GM12878 (cell line): ENCODE data around the gene ANK3. TPM values are rescaled to one million over a fixed set of nuclear protein-coding genes. Genes with fewer than 3 reads are reported as not detected.

ENCODE experiments used
- ATAC-seq: fragments of 200-7000 bp; cut with Tn5 transposase; 3 replicates; pipeline ENCODE4 v1.9.1; 2020; ENCODE audit warnings: mild to moderate bottlenecking, moderate library complexity
- BruUV-seq: library from RNA; stranded (reverse); fragments of 400-500 nt; replicated peaks from 2 replicates; lab custom pipeline; 2021; lab: Mats Ljungman, UMichigan
- CTCF ChIA-PET: fragments of 300-600 bp; sonication (Branson Sonifier 250); formaldehyde crosslinking; extraction: SDS; loops from one replicate; lab custom pipeline; 2021; ENCODE audit warnings: inconsistent platforms; lab: Yijun Ruan, JAX
- POLR2A ChIA-PET: fragments of 350-600 bp; formaldehyde crosslinking; extraction: SDS; loops from one replicate; lab custom pipeline; 2021; ENCODE audit warnings: inconsistent platforms; lab: Charles Lee
- RAD21 ChIA-PET: fragments of 300-600 bp; sonication (Branson Sonifier 250); formaldehyde crosslinking; loops from one replicate; lab custom pipeline; 2023; ENCODE audit warnings: antibody characterized with exemption; ENCODE audit not compliant: unreplicated experiment; lab: Charles Lee
- SMC1A ChIA-PET: fragments of 300-600 bp; sonication (Branson Sonifier 250); formaldehyde crosslinking; loops from one replicate; lab custom pipeline; 2023; ENCODE audit not compliant: unreplicated experiment, uncharacterized antibody; lab: Charles Lee
- DNase-seq: peaks from one replicate; pipeline ENCODE4 v3.0.0-alpha.2; 2011; ENCODE audit warnings: low read depth, low spot score
- FAIRE-seq: peaks from 3 replicates; lab custom pipeline; 2011; peaks lifted over from hg19 to GRCh38; lab: Jason Lieb, UNC
- H2AFZ ChIP-seq: 2 replicates; pipeline ENCODE4 v1.6.0; 2011; ENCODE audit warnings: low read depth, low read length, control low read depth; ENCODE audit not compliant: control insufficient read depth
- H3K27ac ChIP-seq: 2 replicates; pipeline ENCODE4 v1.5.1; 2011; ENCODE audit warnings: control low read depth; ENCODE audit not compliant: control insufficient read depth, insufficient read depth
- H3K27me3 ChIP-seq, 2 experiments: replicated peaks in 1 of 2; 2 replicates each; pipeline versions ENCODE4 v1.6.0 to v1.6.1; 2011; ENCODE audit warnings: low read length in 1 of 2; ENCODE audit not compliant: control insufficient read depth in 2 of 2, insufficient read depth in 2 of 2
- H3K36me3 ChIP-seq, 2 experiments: 2 replicates each; pipeline ENCODE4 v1.5.1; 2011; ENCODE audit warnings: low read length in 1 of 2; ENCODE audit not compliant: control insufficient read depth in 2 of 2, insufficient read depth in 2 of 2
- H3K4me1 ChIP-seq: 2 replicates; pipeline ENCODE4 v1.6.1; 2011; ENCODE audit warnings: mild to moderate bottlenecking, low read length, moderate library complexity, mixed read lengths; ENCODE audit not compliant: control insufficient read depth, insufficient read depth
- H3K4me2 ChIP-seq: 2 replicates; pipeline ENCODE4 v1.6.0; 2011; ENCODE audit warnings: control low read depth; ENCODE audit not compliant: control insufficient read depth, insufficient read depth
- H3K4me3 ChIP-seq: fragments of 200-600 bp; sonication (generic); 2 replicates; pipeline ENCODE4 v1.5.1; 2016
- H3K79me2 ChIP-seq: 2 replicates; pipeline ENCODE4 v1.6.0; 2011; ENCODE audit warnings: low read length; ENCODE audit not compliant: control insufficient read depth, insufficient read depth
- H3K9ac ChIP-seq: 2 replicates; pipeline ENCODE4 v1.8.0; 2011; ENCODE audit warnings: low read length, control low read depth, mixed read lengths; ENCODE audit not compliant: control insufficient read depth, insufficient read depth
- H3K9me3 ChIP-seq: replicated peaks from 3 replicates; pipeline ENCODE4 v1.5.1; 2011; ENCODE audit warnings: mild to moderate bottlenecking, low read length; ENCODE audit not compliant: control insufficient read depth, insufficient read depth
- H4K20me1 ChIP-seq: 2 replicates; pipeline ENCODE4 v1.6.0; 2011; ENCODE audit not compliant: control insufficient read depth, insufficient read depth
- KAT2A ChIP-seq: conservative IDR thresholded peaks from 2 replicates; pipeline ENCODE4 v1.6.1; 2011; ENCODE audit warnings: low read depth, low read length; ENCODE audit not compliant: control insufficient read depth
- POLR2AphosphoS2 ChIP-seq: IDR thresholded peaks from 2 replicates; pipeline ENCODE4 v1.6.1; 2011; ENCODE audit warnings: low read depth, mild to moderate bottlenecking, low read length, improper control_type of control experiment, moderate library complexity
- POU2F2 ChIP-seq: IDR thresholded peaks from 3 replicates; pipeline ENCODE4 v1.6.1; 2011; ENCODE audit warnings: low read depth, mild to moderate bottlenecking, low read length, borderline replicate concordance
- RB1 ChIP-seq: fragments of 450-650 bp; formaldehyde crosslinking; IDR thresholded peaks from 2 replicates; pipeline ENCODE4 v1.6.1; 2017; ENCODE audit warnings: mild to moderate bottlenecking, borderline replicate concordance
- TARDBP ChIP-seq: IDR thresholded peaks from 2 replicates; pipeline ENCODE4 v1.6.1; 2016; ENCODE audit warnings: borderline replicate concordance
- TBL1XR1 ChIP-seq: IDR thresholded peaks from 2 replicates; pipeline ENCODE4 v1.6.1; 2012; ENCODE audit warnings: low read depth, low read length, improper control_type of control experiment
- WGBS: methylation state at CpG from one replicate; pipeline ENCODE4 v1.1.6; 2016; ENCODE audit warnings: low lambda C conversion rate; ENCODE audit not compliant: insufficient replicate concordance, insufficient coverage; ENCODE audit errors: missing lambda C conversion rate; 5-methylcytosine and 5-hydroxymethylcytosine counted together
- in situ Hi-C: fragments of 300-500 bp; cut with MboI; formaldehyde crosslinking; loops from 9 replicates; pipeline ENCODE4 v1.14.3; 2018; ENCODE audit warnings: mixed read lengths
- intact Hi-C: fragments of 100-400 bp; cut with micrococcal nuclease; formaldehyde crosslinking; loops from one replicate; pipeline ENCODE4 v1.14.2; 2022; ENCODE audit not compliant: unreplicated experiment
- polyA plus RNA-seq, 11 experiments: library from polyadenylated mRNA; depleted of rRNA in 4 of 11; unstranded in 6 of 11; stranded (reverse) in 5 of 11; fragments of >200 nt; fragmentation: Nextera tagmentation in 4 of 11; fragmentation: Illumina TruSeq in 1 of 11; extraction: Ambion mirVana in 4 of 11; extraction: Trizol in 1 of 11; gene quantifications; 1 replicate in 1 of 11; 2 replicates in 10 of 11; pipeline versions ENCODE4 v1.2.1 to v1.2.3, GENCODE V29; 2011 to 2016; ENCODE audit warnings: inconsistent platforms in 2 of 11, missing spikeins in 2 of 11, low read depth in 1 of 11
- total RNA-seq, 4 experiments: library from RNA; depleted of rRNA in 3 of 4; stranded (reverse); fragments of >200 nt in 3 of 4; fragmentation: Illumina TruSeq in 1 of 4; extraction: Trizol in 1 of 4; gene quantifications; 2 replicates each; pipeline versions ENCODE4 v1.2.1 to v1.2.3, GENCODE V29; 2013 to 2021
- TF ChIP-seq, protein P1 (sequence below): fragments of 450-650 bp; IDR thresholded peaks from 2 replicates; pipeline ENCODE4 v1.6.1; 2016; ENCODE audit warnings: mild to moderate bottlenecking
- TF ChIP-seq, protein P2 (sequence below): fragments of 150-350 bp; IDR thresholded peaks from 2 replicates; pipeline ENCODE4 v1.6.1; 2014; ENCODE audit warnings: mild to moderate bottlenecking, low read depth, low read length
- TF ChIP-seq, protein P3 (sequence below): IDR thresholded peaks from 2 replicates; pipeline ENCODE4 v1.6.1; 2011; ENCODE audit warnings: borderline replicate concordance, low read depth, mild to moderate bottlenecking, moderate library complexity, mixed read lengths, low read length; ENCODE audit not compliant: insufficient read depth; ENCODE audit errors: extremely low read length
- TF ChIP-seq, protein P4 (sequence below): IDR thresholded peaks from 2 replicates; pipeline ENCODE4 v1.6.1; 2011; ENCODE audit warnings: borderline replicate concordance, low read depth, mild to moderate bottlenecking, moderate library complexity, low read length; ENCODE audit not compliant: insufficient read depth, poor library complexity, severe bottlenecking
- TF ChIP-seq, protein P5 (sequence below): IDR thresholded peaks from 2 replicates; pipeline ENCODE4 v1.6.1; 2011; ENCODE audit warnings: low read depth, mild to moderate bottlenecking, low read length, moderate library complexity, borderline replicate concordance; ENCODE audit errors: extremely low read depth
- TF ChIP-seq, protein P6 (sequence below): fragments of 450-650 bp; IDR thresholded peaks from 2 replicates; pipeline ENCODE4 v1.6.1; 2018; ENCODE audit warnings: mild to moderate bottlenecking, low read depth, moderate library complexity; ENCODE audit not compliant: partially characterized antibody

The ANK3 gene
- total and polyA plus RNA-seq, 10 of the 15 experiments (the other 5 are each of a cell fraction or from before 2014, with no cell fraction given): 0.06 to 0.82 (median 0.20) TPM; not detected in 2

DNA sequence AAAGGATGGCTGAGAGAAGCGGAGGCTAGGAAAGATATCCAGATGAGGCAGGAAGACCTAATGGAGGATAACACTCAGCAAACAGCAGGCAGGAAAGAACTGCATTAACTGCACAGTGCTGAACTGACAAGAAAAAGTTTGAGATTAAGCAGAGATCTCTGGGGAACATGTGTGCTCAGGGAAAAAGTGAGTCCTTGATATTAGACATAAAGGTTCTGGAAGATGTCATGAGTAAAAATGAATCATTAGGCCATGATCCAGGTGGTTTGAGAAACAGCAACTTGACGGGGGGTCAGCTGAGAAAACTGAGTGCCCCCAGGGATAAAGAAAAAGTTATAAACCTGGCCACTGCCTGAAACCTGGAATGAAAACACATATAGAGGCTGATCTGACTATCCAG is 27.3 kb upstream of the ANK3 start (continued):
- TF ChIP-seq, protein P1, sequence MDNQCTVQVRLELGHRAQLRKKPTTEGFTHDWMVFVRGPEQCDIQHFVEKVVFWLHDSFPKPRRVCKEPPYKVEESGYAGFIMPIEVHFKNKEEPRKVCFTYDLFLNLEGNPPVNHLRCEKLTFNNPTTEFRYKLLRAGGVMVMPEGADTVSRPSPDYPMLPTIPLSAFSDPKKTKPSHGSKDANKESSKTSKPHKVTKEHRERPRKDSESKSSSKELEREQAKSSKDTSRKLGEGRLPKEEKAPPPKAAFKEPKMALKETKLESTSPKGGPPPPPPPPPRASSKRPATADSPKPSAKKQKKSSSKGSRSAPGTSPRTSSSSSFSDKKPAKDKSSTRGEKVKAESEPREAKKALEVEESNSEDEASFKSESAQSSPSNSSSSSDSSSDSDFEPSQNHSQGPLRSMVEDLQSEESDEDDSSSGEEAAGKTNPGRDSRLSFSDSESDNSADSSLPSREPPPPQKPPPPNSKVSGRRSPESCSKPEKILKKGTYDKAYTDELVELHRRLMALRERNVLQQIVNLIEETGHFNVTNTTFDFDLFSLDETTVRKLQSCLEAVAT: no peak
- TF ChIP-seq, protein P2, sequence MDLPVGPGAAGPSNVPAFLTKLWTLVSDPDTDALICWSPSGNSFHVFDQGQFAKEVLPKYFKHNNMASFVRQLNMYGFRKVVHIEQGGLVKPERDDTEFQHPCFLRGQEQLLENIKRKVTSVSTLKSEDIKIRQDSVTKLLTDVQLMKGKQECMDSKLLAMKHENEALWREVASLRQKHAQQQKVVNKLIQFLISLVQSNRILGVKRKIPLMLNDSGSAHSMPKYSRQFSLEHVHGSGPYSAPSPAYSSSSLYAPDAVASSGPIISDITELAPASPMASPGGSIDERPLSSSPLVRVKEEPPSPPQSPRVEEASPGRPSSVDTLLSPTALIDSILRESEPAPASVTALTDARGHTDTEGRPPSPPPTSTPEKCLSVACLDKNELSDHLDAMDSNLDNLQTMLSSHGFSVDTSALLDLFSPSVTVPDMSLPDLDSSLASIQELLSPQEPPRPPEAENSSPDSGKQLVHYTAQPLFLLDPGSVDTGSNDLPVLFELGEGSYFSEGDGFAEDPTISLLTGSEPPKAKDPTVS: no peak
- TF ChIP-seq, protein P3, sequence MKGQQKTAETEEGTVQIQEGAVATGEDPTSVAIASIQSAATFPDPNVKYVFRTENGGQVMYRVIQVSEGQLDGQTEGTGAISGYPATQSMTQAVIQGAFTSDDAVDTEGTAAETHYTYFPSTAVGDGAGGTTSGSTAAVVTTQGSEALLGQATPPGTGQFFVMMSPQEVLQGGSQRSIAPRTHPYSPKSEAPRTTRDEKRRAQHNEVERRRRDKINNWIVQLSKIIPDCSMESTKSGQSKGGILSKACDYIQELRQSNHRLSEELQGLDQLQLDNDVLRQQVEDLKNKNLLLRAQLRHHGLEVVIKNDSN: no peak
- TF ChIP-seq TBL1XR1 (no peak), TARDBP (no peak)

DNA sequence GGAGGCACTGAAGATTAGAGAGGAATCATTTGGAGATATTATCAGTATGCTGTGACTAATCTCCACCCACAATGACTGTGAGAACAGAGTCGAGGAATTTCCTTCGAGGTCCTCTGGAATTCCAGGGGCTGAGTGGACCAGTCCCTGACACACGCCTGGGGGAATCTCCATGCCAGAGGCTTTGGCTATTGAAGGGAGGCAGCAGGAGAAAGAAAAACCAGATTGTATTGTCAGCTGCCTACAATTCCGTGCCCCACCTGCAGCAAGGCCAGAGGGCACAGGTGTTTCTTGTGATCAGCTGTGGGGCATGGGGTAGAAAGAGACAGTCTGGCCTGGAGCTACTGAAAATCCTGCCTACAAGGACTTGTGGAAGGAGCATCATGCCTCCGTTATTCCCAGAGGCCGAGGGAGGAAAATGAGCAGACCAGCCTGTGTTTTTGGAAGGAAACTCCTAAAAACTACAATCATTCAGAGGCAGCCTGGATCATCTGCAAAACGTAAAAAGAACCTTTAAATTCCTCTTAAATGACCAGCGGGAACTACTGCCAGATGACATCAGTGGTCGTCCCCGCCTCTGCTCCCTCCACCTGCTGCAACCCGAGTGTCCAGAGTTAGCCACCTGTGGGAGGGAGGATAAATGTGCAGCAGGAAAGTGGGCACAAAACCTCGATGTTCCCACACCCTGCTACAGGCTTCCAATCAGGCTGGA is 25.4 kb upstream of the ANK3 start:
- H3K27me3 ChIP-seq: no peaks in the 10 kb centered on the region
- no peak overlapping the region for H3K4me2 ChIP-seq
- no peak overlapping the region for H3K9ac ChIP-seq
- no peak overlapping the region for H3K4me3 ChIP-seq
- WGBS: 27% methylated on average over 12 of the region's 12 CpGs
- ChIA-PET CTCF (no interaction called here), RAD21 (no interaction called here), POLR2A (no interaction called here), SMC1A (interaction anchor here (1.4 kb wide), 1 partner anchor 10 kb away, joined by 3 read pairs; no protein-coding TSS in a partner anchor)
- no peaks in the 10 kb centered on the region for H3K36me3 ChIP-seq
- FAIRE-seq (no peak), DNase-seq (no peak), ATAC-seq (no peak)
- H4K20me1 ChIP-seq: no peaks in the 10 kb centered on the region
- H3K79me2 ChIP-seq: no peaks in the 10 kb centered on the region
- intact Hi-C loops: no loop called here
- BruUV-seq: no TSS peak
- no peak overlapping the region for H2AFZ ChIP-seq
- in situ Hi-C loops: no loop called here
- H3K4me1 ChIP-seq: no peaks in the 10 kb centered on the region
- H3K27ac ChIP-seq: no peak overlapping the region
- no peaks in the 10 kb centered on the region for H3K9me3 ChIP-seq
- TF ChIP-seq POLR2AphosphoS2 (no peak), KAT2A (no peak), RB1 (no peak), POU2F2 (no peak)
- TF ChIP-seq, protein P4, sequence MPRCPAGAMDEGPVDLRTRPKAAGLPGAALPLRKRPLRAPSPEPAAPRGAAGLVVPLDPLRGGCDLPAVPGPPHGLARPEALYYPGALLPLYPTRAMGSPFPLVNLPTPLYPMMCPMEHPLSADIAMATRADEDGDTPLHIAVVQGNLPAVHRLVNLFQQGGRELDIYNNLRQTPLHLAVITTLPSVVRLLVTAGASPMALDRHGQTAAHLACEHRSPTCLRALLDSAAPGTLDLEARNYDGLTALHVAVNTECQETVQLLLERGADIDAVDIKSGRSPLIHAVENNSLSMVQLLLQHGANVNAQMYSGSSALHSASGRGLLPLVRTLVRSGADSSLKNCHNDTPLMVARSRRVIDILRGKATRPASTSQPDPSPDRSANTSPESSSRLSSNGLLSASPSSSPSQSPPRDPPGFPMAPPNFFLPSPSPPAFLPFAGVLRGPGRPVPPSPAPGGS: no peak
- TF ChIP-seq, protein P5, sequence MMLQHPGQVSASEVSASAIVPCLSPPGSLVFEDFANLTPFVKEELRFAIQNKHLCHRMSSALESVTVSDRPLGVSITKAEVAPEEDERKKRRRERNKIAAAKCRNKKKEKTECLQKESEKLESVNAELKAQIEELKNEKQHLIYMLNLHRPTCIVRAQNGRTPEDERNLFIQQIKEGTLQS: no peak
- TF ChIP-seq, protein P6, sequence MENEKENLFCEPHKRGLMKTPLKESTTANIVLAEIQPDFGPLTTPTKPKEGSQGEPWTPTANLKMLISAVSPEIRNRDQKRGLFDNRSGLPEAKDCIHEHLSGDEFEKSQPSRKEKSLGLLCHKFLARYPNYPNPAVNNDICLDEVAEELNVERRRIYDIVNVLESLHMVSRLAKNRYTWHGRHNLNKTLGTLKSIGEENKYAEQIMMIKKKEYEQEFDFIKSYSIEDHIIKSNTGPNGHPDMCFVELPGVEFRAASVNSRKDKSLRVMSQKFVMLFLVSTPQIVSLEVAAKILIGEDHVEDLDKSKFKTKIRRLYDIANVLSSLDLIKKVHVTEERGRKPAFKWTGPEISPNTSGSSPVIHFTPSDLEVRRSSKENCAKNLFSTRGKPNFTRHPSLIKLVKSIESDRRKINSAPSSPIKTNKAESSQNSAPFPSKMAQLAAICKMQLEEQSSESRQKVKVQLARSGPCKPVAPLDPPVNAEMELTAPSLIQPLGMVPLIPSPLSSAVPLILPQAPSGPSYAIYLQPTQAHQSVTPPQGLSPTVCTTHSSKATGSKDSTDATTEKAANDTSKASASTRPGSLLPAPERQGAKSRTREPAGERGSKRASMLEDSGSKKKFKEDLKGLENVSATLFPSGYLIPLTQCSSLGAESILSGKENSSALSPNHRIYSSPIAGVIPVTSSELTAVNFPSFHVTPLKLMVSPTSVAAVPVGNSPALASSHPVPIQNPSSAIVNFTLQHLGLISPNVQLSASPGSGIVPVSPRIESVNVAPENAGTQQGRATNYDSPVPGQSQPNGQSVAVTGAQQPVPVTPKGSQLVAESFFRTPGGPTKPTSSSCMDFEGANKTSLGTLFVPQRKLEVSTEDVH: no peak
